GM12878 (cell line): Measurements from ENCODE around the gene TASOR. TPM values are rescaled to one million over a fixed set of nuclear protein-coding genes. Genes with fewer than 3 reads are reported as not detected.

ENCODE experiments used
- BCL3 ChIP-seq: IDR thresholded peaks from 2 replicates; pipeline ENCODE4 v1.6.1; 2011; ENCODE audit warnings: borderline replicate concordance, low read depth, mild to moderate bottlenecking, moderate library complexity, low read length; ENCODE audit not compliant: insufficient read depth, poor library complexity, severe bottlenecking
- BHLHE40 ChIP-seq, 2 experiments: fragments of 450-650 bp in 1 of 2; IDR thresholded peaks; 2 replicates each; pipeline ENCODE4 v1.6.1; 2011 to 2017; ENCODE audit warnings: low read depth in 2 of 2, borderline replicate concordance in 1 of 2, improper control_type of control experiment in 1 of 2, low read length in 1 of 2, mild to moderate bottlenecking in 1 of 2
- CBFB ChIP-seq: IDR thresholded peaks from 2 replicates; pipeline ENCODE4 v1.6.1; 2016; ENCODE audit warnings: antibody characterized with exemption, low read depth
- CHD2 ChIP-seq: IDR thresholded peaks from 2 replicates; pipeline ENCODE4 v1.6.1; 2011; ENCODE audit warnings: low read depth, low read length, improper control_type of control experiment, borderline replicate concordance
- EP300 ChIP-seq, 2 experiments: fragments of 150-350 bp in 1 of 2; IDR thresholded peaks; 2 replicates each; pipeline ENCODE4 v1.6.1; 2011 to 2012; ENCODE audit warnings: low read depth in 2 of 2, low read length in 2 of 2, borderline replicate concordance in 1 of 2, improper control_type of control experiment in 1 of 2, inconsistent platforms in 1 of 2; ENCODE audit not compliant: control insufficient read depth in 1 of 2
- FOXK2 ChIP-seq: fragments of 450-650 bp; IDR thresholded peaks from 2 replicates; pipeline ENCODE4 v1.6.1; 2017; ENCODE audit warnings: mild to moderate bottlenecking, moderate library complexity
- HDAC2 ChIP-seq: fragments of 200-600 bp; sonication (generic); IDR thresholded peaks from 2 replicates; pipeline ENCODE4 v1.6.1; 2017
- IKZF2 ChIP-seq, 2 experiments: fragments of 450-650 bp; IDR thresholded peaks; 2 replicates each; pipeline ENCODE4 v1.6.1; 2017; ENCODE audit warnings: mild to moderate bottlenecking in 2 of 2, moderate library complexity in 2 of 2
- KLF5 ChIP-seq: fragments of 450-650 bp; IDR thresholded peaks from 2 replicates; pipeline ENCODE4 v1.6.1; 2014; ENCODE audit warnings: mild to moderate bottlenecking; ENCODE audit not compliant: partially characterized antibody
- MTA3 ChIP-seq: IDR thresholded peaks from 2 replicates; pipeline ENCODE4 v1.6.1; 2012; ENCODE audit warnings: low read length, inconsistent platforms, borderline replicate concordance
- NFIC ChIP-seq: IDR thresholded peaks from 2 replicates; pipeline ENCODE4 v1.6.1; 2012; ENCODE audit warnings: low read depth, mild to moderate bottlenecking, inconsistent platforms, low read length, moderate library complexity
- NRF1 ChIP-seq: conservative IDR thresholded peaks from 2 replicates; pipeline ENCODE4 v1.6.1; 2011; ENCODE audit warnings: mild to moderate bottlenecking, low read depth, low read length, improper control_type of control experiment
- PAX5 ChIP-seq: IDR thresholded peaks from 2 replicates; pipeline ENCODE4 v1.6.1; 2011; ENCODE audit warnings: low read depth, low read length, borderline replicate concordance
- RCOR1 ChIP-seq: conservative IDR thresholded peaks from 2 replicates; pipeline ENCODE4 v1.6.1; 2012; ENCODE audit warnings: low read depth, low read length, improper control_type of control experiment
- SMARCA5 ChIP-seq: fragments of 450-650 bp; IDR thresholded peaks from 2 replicates; pipeline ENCODE4 v1.6.1; 2017; ENCODE audit warnings: mild to moderate bottlenecking
- SUZ12 ChIP-seq: fragments of 200-600 bp; sonication (generic); IDR thresholded peaks from one replicate; pipeline ENCODE4 v1.6.1; 2018; ENCODE audit warnings: antibody characterized with exemption, mild to moderate bottlenecking; ENCODE audit not compliant: unreplicated experiment
- USF2 ChIP-seq: IDR thresholded peaks from 2 replicates; pipeline ENCODE4 v1.6.1; 2011; ENCODE audit warnings: low read depth, low read length, improper control_type of control experiment, borderline replicate concordance
- ZBTB33 ChIP-seq: fragments of 450-650 bp; IDR thresholded peaks from 2 replicates; pipeline ENCODE4 v1.6.1; 2017; ENCODE audit warnings: mild to moderate bottlenecking
- ZZZ3 ChIP-seq: IDR thresholded peaks from 2 replicates; pipeline ENCODE4 v1.6.1; 2011; ENCODE audit warnings: low read depth; ENCODE audit not compliant: control insufficient read depth, insufficient read length
- polyA plus RNA-seq, 11 experiments: library from polyadenylated mRNA; depleted of rRNA in 4 of 11; unstranded in 6 of 11; stranded (reverse) in 5 of 11; fragments of >200 nt; fragmentation: Nextera tagmentation in 4 of 11; fragmentation: Illumina TruSeq in 1 of 11; extraction: Ambion mirVana in 4 of 11; extraction: Trizol in 1 of 11; gene quantifications; 1 replicate in 1 of 11; 2 replicates in 10 of 11; pipeline versions ENCODE4 v1.2.1 to v1.2.3, GENCODE V29; 2011 to 2016; ENCODE audit warnings: inconsistent platforms in 2 of 11, missing spikeins in 2 of 11, low read depth in 1 of 11
- total RNA-seq, 4 experiments: library from RNA; depleted of rRNA in 3 of 4; stranded (reverse); fragments of >200 nt in 3 of 4; fragmentation: Illumina TruSeq in 1 of 4; extraction: Trizol in 1 of 4; gene quantifications; 2 replicates each; pipeline versions ENCODE4 v1.2.1 to v1.2.3, GENCODE V29; 2013 to 2021
- TF ChIP-seq, protein P1 (sequence below): IDR thresholded peaks from 2 replicates; pipeline ENCODE4 v1.6.1; 2011; ENCODE audit warnings: low read depth, mild to moderate bottlenecking, low read length, moderate library complexity, borderline replicate concordance; ENCODE audit errors: extremely low read depth
- TF ChIP-seq, protein P2 (sequence below): fragments of 150-350 bp; IDR thresholded peaks from 2 replicates; pipeline ENCODE4 v1.6.1; 2016; ENCODE audit warnings: low read depth, low read length

Gene TASOR
- total and polyA plus RNA-seq, 10 of the 15 experiments (the other 5 are each of a cell fraction or from before 2014, with no cell fraction given) = 29.6 to 95.1 (median 52.6) TPM

GRCh38 chr3:56683122-56683817, at the start of gene TASOR (continued):
- no peak for TF ChIP-seq MTA3
- no peak for TF ChIP-seq SUZ12
- TF ChIP-seq ZZZ3 = no peak
- TF ChIP-seq, protein P1, sequence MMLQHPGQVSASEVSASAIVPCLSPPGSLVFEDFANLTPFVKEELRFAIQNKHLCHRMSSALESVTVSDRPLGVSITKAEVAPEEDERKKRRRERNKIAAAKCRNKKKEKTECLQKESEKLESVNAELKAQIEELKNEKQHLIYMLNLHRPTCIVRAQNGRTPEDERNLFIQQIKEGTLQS = no peak
- TF ChIP-seq FOXK2 = no peak
- no peak for TF ChIP-seq CBFB
- TF ChIP-seq NRF1 = peak; percentile 41
- no peak for TF ChIP-seq NFIC
- TF ChIP-seq USF2 = no peak
- TF ChIP-seq IKZF2 (IDR thresholded peaks at IDR 0.05) = peak; percentile 17 to 21; a peak in 1 of 4 replicates
- TF ChIP-seq KLF5 = peak; percentile 84
- no peak for TF ChIP-seq PAX5
- TF ChIP-seq SMARCA5 = peak; percentile 73
- no peak for TF ChIP-seq RCOR1
- TF ChIP-seq EP300 (IDR thresholded peaks at IDR 0.05; ENCODE audit: borderline replicate concordance in 1 of 2, control insufficient read depth in 1 of 2, low read depth in 2 of 2, low read length in 2 of 2) = no peak
- TF ChIP-seq CHD2 = no peak
- 0 out of 2 replicates have a peak, but pooled peaks have one; percentile 70 for TF ChIP-seq HDAC2
- TF ChIP-seq ZBTB33 = peak; percentile 96
- peak; percentile 12 to 64; a peak in 2 of 4 replicates for TF ChIP-seq BHLHE40 (IDR thresholded peaks at IDR 0.05; ENCODE audit: borderline replicate concordance in 1 of 2, low read depth in 2 of 2, low read length in 1 of 2)
- no peak for TF ChIP-seq BCL3
- TF ChIP-seq, protein P2, sequence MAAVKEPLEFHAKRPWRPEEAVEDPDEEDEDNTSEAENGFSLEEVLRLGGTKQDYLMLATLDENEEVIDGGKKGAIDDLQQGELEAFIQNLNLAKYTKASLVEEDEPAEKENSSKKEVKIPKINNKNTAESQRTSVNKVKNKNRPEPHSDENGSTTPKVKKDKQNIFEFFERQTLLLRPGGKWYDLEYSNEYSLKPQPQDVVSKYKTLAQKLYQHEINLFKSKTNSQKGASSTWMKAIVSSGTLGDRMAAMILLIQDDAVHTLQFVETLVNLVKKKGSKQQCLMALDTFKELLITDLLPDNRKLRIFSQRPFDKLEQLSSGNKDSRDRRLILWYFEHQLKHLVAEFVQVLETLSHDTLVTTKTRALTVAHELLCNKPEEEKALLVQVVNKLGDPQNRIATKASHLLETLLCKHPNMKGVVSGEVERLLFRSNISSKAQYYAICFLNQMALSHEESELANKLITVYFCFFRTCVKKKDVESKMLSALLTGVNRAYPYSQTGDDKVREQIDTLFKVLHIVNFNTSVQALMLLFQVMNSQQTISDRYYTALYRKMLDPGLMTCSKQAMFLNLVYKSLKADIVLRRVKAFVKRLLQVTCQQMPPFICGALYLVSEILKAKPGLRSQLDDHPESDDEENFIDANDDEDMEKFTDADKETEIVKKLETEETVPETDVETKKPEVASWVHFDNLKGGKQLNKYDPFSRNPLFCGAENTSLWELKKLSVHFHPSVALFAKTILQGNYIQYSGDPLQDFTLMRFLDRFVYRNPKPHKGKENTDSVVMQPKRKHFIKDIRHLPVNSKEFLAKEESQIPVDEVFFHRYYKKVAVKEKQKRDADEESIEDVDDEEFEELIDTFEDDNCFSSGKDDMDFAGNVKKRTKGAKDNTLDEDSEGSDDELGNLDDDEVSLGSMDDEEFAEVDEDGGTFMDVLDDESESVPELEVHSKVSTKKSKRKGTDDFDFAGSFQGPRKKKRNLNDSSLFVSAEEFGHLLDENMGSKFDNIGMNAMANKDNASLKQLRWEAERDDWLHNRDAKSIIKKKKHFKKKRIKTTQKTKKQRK = no peak
